Neural progenitor cell (in vitro differentiated cells): ENCODE results near the gene CDHR2. TPM values are rescaled to one million over a fixed set of nuclear protein-coding genes. Genes with fewer than 3 reads are reported as not detected.

Experiments used
- DNase-seq: peaks from one replicate; pipeline ENCODE4 v3.0.0-alpha.2; 2016; ENCODE audit warnings: low spot score
- H2AFZ ChIP-seq: fragments of 200-600 bp; sonication (generic); replicated peaks from 2 replicates; pipeline ENCODE4 v1.6.1; 2016; ENCODE audit warnings: antibody characterized with exemption
- H3F3A ChIP-seq: fragments of 200-600 bp; sonication (generic); 2 replicates; pipeline ENCODE4 v1.6.1; 2016; ENCODE audit warnings: antibody characterized with exemption, low read depth
- H3K27ac ChIP-seq: fragments of 200-600 bp; sonication (generic); 2 replicates; pipeline ENCODE4 v1.5.1; 2016; ENCODE audit warnings: mild to moderate bottlenecking
- H3K27me3 ChIP-seq: fragments of 200-600 bp; sonication (generic); 2 replicates; pipeline ENCODE4 v1.6.1; 2016; ENCODE audit warnings: mild to moderate bottlenecking, moderate library complexity
- H3K36me3 ChIP-seq: fragments of 200-600 bp; sonication (generic); 2 replicates; pipeline ENCODE4 v1.5.1; 2016
- H3K4me1 ChIP-seq: fragments of 200-600 bp; sonication (generic); 2 replicates; pipeline ENCODE4 v1.6.1; 2016; ENCODE audit warnings: mixed run types
- H3K4me2 ChIP-seq: fragments of 200-600 bp; sonication (generic); 2 replicates; pipeline ENCODE4 v1.6.1; 2016
- H3K4me3 ChIP-seq: fragments of 200-600 bp; sonication (generic); 2 replicates; pipeline ENCODE4 v1.5.1; 2016
- H3K79me2 ChIP-seq: fragments of 200-600 bp; sonication (generic); 2 replicates; pipeline ENCODE4 v1.6.1; 2016; ENCODE audit warnings: low read depth
- H3K9ac ChIP-seq: fragments of 200-600 bp; sonication (generic); 2 replicates; pipeline ENCODE4 v1.6.1; 2016
- H3K9me3 ChIP-seq: fragments of 200-600 bp; sonication (generic); 2 replicates; pipeline ENCODE4 v1.5.1; 2016; ENCODE audit warnings: low read depth
- H4K20me1 ChIP-seq: fragments of 200-600 bp; sonication (generic); 2 replicates; pipeline ENCODE4 v1.6.1; 2016; ENCODE audit warnings: low read depth
- H3K27ac Mint-ChIP-seq: 3 replicates; pipeline ENCODE4 v1.8.0; 2021; ENCODE audit warnings: mixed read lengths
- H3K27me3 Mint-ChIP-seq: 2 replicates; pipeline ENCODE4 v1.8.0; 2022; ENCODE audit warnings: low read depth, mild to moderate bottlenecking, inconsistent platforms, moderate library complexity, mixed read lengths; ENCODE audit not compliant: insufficient read depth
- H3K36me3 Mint-ChIP-seq: 3 replicates; pipeline ENCODE4 v1.8.0; 2021; ENCODE audit warnings: mixed read lengths
- H3K4me1 Mint-ChIP-seq: 3 replicates; pipeline ENCODE4 v1.8.0; 2021; ENCODE audit warnings: mixed read lengths
- H3K4me3 Mint-ChIP-seq: 3 replicates; pipeline ENCODE4 v1.8.0; 2021; ENCODE audit warnings: mild to moderate bottlenecking, moderate library complexity, mixed read lengths
- H3K9me3 Mint-ChIP-seq: 3 replicates; pipeline ENCODE4 v1.8.0; 2020; ENCODE audit warnings: mixed read lengths
- EZH2 ChIP-seq: fragments of 200-600 bp; sonication (generic); IDR thresholded peaks from 2 replicates; pipeline ENCODE4 v1.6.1; 2017; ENCODE audit warnings: antibody characterized with exemption, mild to moderate bottlenecking, moderate library complexity
- EZH2phosphoT487 ChIP-seq: fragments of 200-600 bp; sonication (generic); IDR thresholded peaks from 2 replicates; pipeline ENCODE4 v1.6.1; 2017; ENCODE audit warnings: antibody characterized with exemption
- total RNA-seq: library from RNA; depleted of rRNA; stranded (reverse); fragments of >200 nt; gene quantifications from 2 replicates; pipeline ENCODE4 v1.2.3, GENCODE V29; 2015; ENCODE audit warnings: low replicate concordance
- TF ChIP-seq, protein P1 (sequence below): fragments of 200-600 bp; sonication (generic); IDR thresholded peaks from 2 replicates; pipeline ENCODE4 v1.5.1; 2017; ENCODE audit warnings: antibody characterized with exemption, mild to moderate bottlenecking

Gene CDHR2
- total RNA-seq, 1 donor from 2014 or later, result not detected

DNA sequence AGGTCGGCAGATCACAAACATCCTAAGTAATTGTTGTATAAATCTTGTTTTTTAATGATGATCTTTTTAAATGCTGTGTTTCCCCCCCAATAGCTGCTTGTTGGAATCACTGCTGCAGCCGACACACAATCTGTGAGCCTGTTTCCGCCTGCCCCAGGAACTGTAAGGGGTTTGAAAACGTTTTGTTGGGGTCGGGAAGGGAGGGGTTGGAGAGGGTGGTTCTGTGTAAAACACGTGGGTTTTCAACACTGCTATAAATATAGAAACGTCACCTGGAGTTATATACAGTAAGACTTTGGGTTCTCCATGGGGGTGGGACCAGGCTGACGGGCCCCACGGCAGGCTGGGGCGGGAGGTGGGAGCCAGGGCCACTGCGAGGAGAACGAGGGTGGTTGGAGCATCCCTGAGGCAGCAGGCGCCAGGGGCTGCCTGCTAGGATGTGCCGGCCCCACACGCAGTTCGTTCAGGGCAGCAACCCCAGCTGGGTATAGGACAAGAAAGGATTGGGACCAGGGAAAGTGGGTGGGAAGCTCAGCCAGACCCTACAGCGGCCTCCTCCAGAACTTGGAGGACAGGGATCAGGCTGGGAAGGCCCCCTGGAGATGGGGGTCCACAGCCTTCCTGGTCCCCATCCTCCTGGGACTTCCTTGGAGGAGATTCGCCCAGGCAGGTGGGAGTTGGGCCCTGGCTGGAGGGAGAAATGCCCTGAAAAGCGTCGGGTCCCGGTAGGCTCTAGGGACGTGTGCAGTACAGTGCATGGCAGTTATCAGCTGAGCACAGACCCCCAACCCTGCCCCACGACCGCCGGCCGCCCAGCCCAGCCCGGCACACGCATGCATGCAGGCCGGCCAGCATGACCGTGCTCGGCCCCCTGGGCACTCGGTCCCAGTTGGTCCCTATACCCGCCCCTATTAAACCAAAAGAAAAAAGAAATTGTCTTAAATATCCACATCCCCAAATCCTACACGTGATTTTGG, 21.6 kb upstream of the CDHR2 start:
- H4K20me1 ChIP-seq, result peaks cover 28% of the 10 kb centered on the region
- Mint-ChIP-seq H3K9me3 (no peaks in the 10 kb centered on the region), H3K27ac (no peak overlapping the region), H3K27me3 (peaks cover 11% of the 10 kb centered on the region), H3K4me1 (no peaks in the 10 kb centered on the region), H3K4me3 (no peak overlapping the region), H3K36me3 (peaks cover 6% of the 10 kb centered on the region)
- no peaks in the 10 kb centered on the region for H3K36me3 ChIP-seq
- H3K27me3 ChIP-seq, result no peaks in the 10 kb centered on the region
- H3K27ac ChIP-seq, result peak overlapping the region; percentile 54
- peaks cover 17% of the 10 kb centered on the region for H3K79me2 ChIP-seq
- peaks cover 2% of the 10 kb centered on the region for H3F3A ChIP-seq
- no peak for DNase-seq
- H3K9ac ChIP-seq, result no peak overlapping the region
- no peak overlapping the region for H3K4me3 ChIP-seq
- no peaks in the 10 kb centered on the region for H3K4me1 ChIP-seq
- H3K9me3 ChIP-seq, result no peaks in the 10 kb centered on the region
- H3K4me2 ChIP-seq, result no peak overlapping the region
- no peak overlapping the region for H2AFZ ChIP-seq
- TF ChIP-seq, protein P1, sequence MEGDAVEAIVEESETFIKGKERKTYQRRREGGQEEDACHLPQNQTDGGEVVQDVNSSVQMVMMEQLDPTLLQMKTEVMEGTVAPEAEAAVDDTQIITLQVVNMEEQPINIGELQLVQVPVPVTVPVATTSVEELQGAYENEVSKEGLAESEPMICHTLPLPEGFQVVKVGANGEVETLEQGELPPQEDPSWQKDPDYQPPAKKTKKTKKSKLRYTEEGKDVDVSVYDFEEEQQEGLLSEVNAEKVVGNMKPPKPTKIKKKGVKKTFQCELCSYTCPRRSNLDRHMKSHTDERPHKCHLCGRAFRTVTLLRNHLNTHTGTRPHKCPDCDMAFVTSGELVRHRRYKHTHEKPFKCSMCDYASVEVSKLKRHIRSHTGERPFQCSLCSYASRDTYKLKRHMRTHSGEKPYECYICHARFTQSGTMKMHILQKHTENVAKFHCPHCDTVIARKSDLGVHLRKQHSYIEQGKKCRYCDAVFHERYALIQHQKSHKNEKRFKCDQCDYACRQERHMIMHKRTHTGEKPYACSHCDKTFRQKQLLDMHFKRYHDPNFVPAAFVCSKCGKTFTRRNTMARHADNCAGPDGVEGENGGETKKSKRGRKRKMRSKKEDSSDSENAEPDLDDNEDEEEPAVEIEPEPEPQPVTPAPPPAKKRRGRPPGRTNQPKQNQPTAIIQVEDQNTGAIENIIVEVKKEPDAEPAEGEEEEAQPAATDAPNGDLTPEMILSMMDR, result no peak
- TF ChIP-seq EZH2phosphoT487 (no peak), EZH2 (no peak)

DNA sequence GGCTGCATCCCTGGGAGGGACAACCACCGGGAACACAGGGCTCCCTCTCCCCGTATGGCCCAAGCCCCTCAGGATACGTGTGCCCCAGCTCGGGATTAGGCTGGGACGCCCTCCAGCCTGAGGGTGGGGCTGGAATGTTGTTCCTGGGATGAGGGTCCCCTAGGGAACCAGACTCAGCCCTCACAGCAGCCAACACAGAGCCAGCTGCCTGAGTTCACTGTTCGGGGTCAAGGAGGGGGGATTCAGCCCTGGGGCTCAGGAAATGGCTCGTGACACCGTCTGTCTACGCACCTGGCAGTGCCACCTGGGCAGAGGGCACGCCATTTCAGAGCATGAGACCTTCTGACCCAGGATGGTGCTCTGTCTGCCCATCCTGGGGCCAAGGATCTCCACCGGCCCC, 20.8 kb upstream of the CDHR2 start:
- Mint-ChIP-seq H3K9me3 (no peaks in the 10 kb centered on the region), H3K4me3 (no peak overlapping the region), H3K4me1 (peaks cover under 1% of the 10 kb centered on the region), H3K36me3 (peaks cover 6% of the 10 kb centered on the region), H3K27ac (no peak overlapping the region), H3K27me3 (peaks cover 11% of the 10 kb centered on the region)
- Histone ChIP-seq H3K79me2 (peaks cover 25% of the 10 kb centered on the region), H3K9me3 (no peaks in the 10 kb centered on the region), H3K4me2 (no peak overlapping the region), H3K9ac (no peak overlapping the region), H3K4me1 (no peaks in the 10 kb centered on the region), H3K27me3 (no peaks in the 10 kb centered on the region), H3K27ac (no peak overlapping the region), H3K36me3 (no peaks in the 10 kb centered on the region), H3F3A (peaks cover 2% of the 10 kb centered on the region), H2AFZ (no peak overlapping the region), H3K4me3 (no peak overlapping the region), H4K20me1 (peaks cover 36% of the 10 kb centered on the region)
- no peak for TF ChIP-seq EZH2
- TF ChIP-seq, protein P1, result no peak
- TF ChIP-seq EZH2phosphoT487, result no peak
- DNase-seq, result no peak

DNA sequence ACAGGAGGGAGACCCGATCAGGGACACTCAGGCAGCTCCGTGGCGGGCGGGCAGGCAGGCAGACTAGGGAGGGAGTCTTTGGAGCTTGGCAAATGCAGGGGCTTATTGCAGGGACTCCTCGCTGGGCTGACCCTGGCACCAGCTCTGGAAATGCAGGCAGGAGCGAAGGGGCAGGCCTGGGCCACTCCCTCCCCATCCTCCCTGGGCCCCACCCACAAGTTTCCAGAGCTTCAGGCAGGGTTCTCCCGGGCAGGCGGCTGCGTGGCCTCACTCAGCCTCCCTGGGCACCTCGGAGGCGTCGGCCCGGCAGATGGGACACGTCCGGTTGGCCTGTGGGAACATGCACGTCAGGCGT, 20.4 kb upstream of the CDHR2 start:
- Histone ChIP-seq H2AFZ (no peak overlapping the region), H3F3A (peaks cover 2% of the 10 kb centered on the region), H3K36me3 (no peaks in the 10 kb centered on the region), H3K4me3 (no peak overlapping the region), H3K9me3 (no peaks in the 10 kb centered on the region), H3K27me3 (no peaks in the 10 kb centered on the region), H3K4me1 (no peaks in the 10 kb centered on the region), H3K4me2 (no peak overlapping the region), H3K9ac (no peak overlapping the region), H4K20me1 (peaks cover 40% of the 10 kb centered on the region), H3K27ac (no peak overlapping the region), H3K79me2 (peaks cover 29% of the 10 kb centered on the region)
- H3K4me1 Mint-ChIP-seq, result peaks cover 5% of the 10 kb centered on the region
- H3K4me3 Mint-ChIP-seq, result no peak overlapping the region
- no peak overlapping the region for H3K27ac Mint-ChIP-seq
- no peaks in the 10 kb centered on the region for H3K9me3 Mint-ChIP-seq
- no peak for DNase-seq
- peaks cover 11% of the 10 kb centered on the region for H3K27me3 Mint-ChIP-seq
- TF ChIP-seq, protein P1, result no peak
- TF ChIP-seq EZH2phosphoT487 (no peak), EZH2 (no peak)
- H3K36me3 Mint-ChIP-seq, result peaks cover 6% of the 10 kb centered on the region
